Midbrain (tissue), 1 donor: ENCODE results near the gene ZNF106.

Experiments
- DNase-seq: peaks from one replicate; lab custom pipeline; 2025; lab: John Stamatoyannopoulos, UW

Gene ZNF106

DNA sequence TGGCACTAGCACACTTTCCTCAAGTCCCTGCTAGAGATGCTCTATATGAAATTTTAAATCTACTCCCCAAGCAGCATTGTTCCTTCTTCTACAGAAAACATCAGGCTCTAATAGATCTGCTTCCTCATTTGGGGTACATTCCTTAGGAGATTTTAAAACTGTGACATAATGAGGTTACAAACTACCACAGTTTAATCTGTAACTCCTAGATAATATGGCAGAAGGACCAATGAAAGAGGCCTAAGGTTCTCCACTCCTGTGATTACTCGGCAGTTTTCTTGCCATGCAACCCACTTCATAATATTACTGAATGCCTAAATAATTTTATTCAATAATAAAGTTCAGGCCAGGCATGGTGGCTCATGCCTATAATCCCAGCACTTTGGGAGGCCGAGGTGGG is 16.1 kb downstream of the ZNF106 start:
- DNase-seq: no peak

GRCh38 chr15:42471002-42471401 is 19.9 kb downstream of the ZNF106 start:
- DNase-seq: no peak

DNA sequence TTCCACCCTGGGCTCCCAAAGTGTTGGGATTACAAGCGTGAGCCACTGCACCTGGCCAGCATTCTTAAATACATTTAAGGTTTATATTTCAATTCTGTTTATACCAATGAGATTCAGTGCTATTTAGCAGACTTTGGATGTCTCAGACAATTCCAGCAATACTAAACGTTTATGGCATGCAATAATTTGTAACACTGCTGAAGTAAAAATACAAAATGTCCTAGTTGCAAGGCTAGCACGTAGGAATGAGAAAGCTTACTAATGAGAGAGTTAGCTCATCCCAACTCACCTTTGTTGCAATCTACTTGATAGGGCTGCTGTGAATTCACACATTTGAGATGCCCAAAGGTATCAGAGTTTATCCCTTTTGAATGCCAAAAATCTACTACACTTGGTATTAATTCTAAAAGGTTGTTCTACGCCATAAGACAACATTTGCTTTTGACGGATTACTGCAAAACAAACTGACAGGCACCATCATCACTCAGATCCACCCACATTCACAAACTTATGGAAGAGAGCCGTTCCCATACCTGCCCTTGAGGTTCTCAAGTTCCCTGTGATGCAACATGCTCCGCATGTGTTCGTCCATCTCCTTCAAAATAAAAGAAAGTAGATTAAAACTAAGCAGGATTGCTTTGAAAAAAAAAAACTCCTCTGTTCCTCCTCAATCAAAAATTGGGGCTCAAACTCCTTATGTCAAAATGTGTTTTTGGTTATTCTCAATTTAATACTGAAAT is 25.3 kb downstream of the ZNF106 start:
- DNase-seq: no peak

DNA sequence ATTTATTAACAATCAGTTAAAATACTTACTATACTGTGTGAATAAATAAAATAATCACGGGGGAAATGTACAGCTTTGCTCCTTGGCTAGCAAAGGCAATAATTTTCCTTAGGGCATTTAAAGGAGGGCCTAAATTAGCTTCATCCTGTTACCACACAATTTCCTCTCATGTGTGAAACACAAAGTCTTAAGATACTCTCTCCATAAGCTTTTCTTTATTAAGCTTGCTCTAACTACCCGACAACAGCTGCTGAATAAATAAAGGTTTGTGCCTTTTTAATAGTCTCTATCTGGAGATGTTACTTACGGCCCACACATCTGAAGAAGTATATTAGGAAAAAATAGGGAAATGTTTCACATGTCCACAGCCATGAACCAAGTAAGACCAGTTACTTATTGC is 29.7 kb downstream of the ZNF106 start:
- no peak for DNase-seq

- DNase-seq: peak; percentile 44
These were observed 33.2 kb downstream of the ZNF106 start for GRCh38 chr15:42457445-42458442.

DNA sequence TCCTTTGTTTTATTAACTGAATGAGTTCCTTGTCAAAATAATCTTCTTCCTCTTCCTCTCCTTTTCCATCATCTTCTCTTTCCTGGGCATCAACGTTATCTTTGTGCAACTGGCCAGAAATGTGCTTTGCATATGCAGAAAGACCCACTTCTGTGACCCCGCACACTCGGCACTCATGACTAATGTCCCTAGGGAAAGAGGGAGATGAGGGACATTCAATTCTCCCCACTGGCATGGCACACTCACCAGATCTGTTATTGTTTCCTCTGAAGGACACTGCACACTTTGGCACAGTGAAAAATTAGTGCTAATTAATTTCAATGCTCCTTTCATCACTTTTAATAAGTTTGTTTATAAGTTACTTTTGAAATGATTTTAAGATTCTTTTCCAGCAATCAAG is 34.0 kb downstream of the ZNF106 start:
- no peak for DNase-seq

- DNase-seq: no peak
These were observed 34.4 kb downstream of the ZNF106 start for GRCh38 chr15:42456531-42456930.

DNA sequence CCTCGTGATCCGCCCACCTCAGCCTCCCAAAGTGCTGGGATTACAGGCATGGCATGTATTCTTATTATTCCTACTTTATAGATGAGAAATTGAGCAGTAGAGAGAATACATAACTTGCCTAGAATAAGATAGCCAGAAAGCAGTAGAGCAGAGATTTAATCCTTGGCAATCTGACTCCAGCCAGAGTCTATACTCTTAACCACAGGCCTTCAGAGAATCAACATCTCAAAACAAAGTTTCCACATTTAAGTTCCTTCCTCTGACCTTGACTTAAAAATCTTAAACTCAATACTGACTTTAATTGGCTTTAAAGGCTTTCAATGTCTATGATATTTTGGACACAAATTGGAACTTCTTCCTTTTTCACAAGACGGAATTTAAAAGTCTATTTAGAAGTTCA is 37.1 kb downstream of the ZNF106 start:
- DNase-seq: no peak

DNA sequence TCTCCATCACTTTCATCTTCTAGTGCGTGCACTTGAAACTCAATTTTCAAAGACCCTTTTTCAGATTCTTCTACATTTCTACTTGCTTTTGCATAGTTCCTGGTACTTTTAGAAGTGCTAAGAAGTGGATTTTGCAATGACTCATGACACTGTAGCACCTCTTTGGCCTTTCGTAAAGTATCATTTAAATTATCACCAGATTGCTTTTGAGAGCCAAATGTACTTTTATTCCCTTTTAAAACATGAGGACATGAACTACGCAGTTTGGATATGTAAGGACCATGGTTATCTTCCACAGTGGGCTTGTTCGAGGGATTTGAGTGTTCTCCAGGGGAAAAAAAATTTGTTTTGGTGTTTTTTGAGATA is 40.5 kb downstream of the ZNF106 start:
- no peak for DNase-seq

DNA sequence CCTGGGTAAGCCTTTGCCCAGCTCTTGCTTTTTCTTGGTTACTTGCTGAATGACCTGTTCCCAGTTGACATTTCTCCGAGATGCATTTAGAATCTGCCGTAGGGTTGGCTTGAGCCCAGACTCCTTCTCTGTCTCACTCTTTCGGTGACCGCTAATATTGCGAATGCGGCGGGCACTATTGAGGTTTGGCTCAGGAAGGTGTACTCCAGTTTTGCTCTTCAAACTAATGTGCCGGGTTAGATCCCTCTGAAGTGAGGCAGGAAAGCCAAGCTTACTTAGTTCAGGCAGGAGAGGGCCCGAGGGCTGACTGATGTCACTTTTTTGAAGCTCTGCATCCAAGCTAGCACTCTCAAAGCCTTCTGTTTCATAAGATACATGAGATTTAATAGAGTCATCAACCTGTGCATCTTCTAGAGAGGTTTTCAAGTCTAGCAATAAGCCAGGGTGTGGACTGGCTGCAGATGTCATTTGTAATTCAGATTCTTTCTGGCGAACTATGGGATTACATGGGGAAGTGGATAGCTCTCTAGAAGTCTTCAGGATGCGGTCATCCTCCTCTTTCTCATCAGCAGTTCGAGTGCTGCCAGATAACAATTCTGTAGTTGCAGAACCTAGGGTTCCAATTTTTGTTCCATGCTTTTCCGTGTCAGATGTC is 41.0 kb downstream of the ZNF106 start:
- no peak for DNase-seq

DNA sequence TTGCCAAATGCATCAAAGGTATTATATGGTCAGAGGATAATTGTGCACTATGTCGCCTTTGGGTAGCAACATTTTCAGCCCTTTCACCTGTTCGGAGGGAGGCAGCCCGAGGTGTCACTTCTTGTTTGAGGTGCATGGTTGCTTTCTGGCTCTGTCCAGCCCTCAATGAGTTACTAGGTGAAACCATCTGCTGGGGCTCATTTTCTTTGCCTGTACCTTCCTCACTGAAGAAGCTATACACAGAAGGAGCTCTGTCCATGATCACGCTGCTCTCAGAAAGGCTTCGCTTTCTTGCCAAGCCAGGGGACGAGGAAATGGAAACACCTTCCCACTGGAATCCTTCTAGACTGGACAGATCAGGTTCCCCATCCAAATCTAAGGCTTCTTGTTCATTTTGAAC is 42.7 kb downstream of the ZNF106 start:
- DNase-seq: no peak

- DNase-seq: no peak
These were observed 43.3 kb downstream of the ZNF106 start for GRCh38 chr15:42447599-42447998.

- DNase-seq: no peak
These were observed 45.4 kb downstream of the ZNF106 start for GRCh38 chr15:42445551-42445950.

DNA sequence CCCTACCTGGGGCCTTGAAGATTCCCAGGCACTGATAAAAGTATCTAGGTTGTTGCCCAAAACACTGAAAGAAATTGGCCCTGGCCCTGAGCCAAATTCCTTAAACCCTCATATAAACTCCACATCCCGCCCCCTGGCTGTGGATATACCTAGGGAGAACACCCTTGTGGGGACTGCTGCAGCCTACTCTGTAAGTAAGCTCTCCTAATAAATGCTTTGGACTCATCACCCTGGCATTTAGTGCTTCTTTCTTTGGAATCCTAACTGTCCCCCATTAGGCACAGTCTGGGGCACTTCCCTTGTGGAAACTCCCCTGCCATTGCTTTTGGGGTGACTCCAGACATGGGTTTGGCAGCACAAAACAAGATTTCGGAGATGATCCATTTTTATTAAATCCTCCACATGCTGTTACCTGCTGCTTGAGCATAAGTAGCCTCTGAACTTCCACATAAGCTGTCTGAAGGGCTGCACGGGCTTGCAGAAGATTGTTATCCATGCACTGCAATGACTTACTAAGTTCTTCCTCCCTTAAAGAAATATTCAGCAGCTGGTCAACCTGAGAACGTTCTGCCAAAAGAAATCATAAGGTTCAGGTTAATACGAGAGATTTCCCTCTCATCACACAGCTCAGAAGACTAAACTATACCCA is 46.4 kb downstream of the ZNF106 start:
- no peak for DNase-seq

DNA sequence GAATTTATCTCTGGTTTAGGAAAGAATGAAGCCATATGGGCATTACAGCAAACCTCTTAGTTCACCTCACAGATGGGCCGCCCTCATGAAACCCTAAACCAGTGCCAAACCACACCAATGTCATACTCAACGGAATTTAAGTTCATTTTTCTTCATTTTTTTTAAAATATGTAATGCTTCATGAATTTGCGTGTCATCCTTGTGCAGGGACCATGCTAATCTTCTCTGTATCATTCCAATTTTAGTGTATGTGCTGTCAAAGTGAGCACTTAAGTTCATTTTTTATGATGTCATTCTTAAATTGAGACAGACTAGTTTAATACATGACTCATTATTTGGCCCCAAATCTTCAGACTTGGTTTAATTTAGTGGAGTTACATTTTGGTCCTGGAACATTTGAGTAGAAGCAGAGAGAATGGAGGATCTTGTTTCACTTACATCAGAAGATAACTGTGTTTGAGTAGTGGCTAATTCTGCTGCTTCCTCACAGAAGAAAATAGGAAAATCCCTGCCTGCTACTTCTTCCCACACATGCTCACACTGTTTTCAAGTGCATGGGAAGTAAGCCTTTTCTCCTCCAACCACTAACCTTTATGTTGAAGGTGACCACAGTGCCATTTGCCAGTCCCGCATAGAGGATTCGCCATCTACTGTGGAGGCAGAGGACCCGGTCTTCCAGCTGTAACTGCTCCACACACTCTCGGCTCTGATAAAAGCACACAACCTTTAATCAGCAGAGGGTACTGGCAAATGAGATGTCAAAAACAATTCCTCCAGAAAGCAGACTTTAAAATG is 63.3 kb downstream of the ZNF106 start:
- no peak for DNase-seq

DNA sequence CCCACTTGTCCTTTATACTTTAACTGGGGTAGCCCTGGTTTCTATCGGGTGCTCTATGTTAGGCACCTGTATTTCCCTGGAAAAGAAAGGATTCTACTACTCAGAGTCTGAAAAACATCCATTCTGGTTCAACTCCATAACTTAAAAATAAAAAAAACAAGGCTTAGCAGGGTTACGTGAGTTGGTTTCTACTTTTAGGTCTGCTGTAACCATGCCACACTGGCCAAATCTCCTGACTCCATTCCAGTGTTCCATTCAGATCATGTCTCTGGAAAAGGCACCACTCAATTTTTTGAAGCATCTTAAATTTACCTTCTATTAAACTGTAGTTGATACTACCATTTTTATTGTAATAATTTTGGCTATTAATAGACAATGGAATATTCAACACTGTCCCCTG is 69.6 kb downstream of the ZNF106 start:
- DNase-seq: no peak

- no peak for DNase-seq
These were observed 71.6 kb downstream of the ZNF106 start for GRCh38 chr15:42419369-42419768.

DNA sequence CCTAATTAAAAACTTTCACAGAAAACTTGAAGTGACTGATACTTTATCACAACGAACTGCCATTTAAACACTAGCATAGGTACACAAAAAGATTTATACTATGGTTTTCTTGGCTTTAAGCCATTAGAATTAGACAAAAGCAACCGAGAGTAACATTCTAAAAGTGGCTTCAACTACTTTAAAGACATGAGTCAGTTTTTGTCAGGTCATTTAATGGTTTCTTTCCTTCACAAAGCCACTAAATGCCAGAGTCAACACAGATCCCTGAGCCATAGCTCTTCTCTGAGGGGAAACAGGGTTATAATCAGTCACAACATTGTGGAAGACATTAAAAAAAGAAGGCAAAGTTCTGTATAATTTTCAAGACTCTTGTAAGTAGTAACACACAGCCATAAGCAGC is 77.0 kb downstream of the ZNF106 start:
- no peak for DNase-seq

- DNase-seq: no peak
These were observed 79.1 kb downstream of the ZNF106 start for GRCh38 chr15:42411884-42412283.

GRCh38 chr15:42409011-42409410 is 81.9 kb downstream of the ZNF106 start:
- no peak for DNase-seq

DNA sequence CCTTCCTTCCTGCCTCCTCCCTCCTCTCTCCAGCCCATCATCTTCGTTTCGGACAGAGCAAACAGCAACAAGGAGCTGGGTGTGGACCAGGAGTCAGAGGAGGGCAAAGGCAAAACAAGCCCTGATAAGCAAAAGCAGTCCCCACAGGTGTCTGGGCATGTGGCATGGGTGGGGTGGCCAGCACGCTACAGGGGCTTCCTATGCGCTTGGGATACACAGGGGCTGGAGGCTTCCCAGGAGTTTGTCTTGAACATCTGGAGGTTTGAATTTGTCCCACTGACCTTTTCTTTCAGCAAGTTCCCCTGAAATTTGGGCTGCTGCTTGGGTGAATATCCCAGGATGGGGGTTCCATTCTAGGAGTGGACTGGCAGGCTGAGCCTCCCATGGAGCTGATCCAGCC is 82.8 kb downstream of the ZNF106 start:
- no peak for DNase-seq
